Trophoblast cell (in vitro differentiated cells and primary cell): ENCODE data around the gene NPR3. TPM values are rescaled to one million over a fixed set of nuclear protein-coding genes. Genes with fewer than 3 reads are reported as not detected.
A peak's percentile ranks its signal among the peaks of the same experiment; 100 is the strongest.

Source experiments
- DNase-seq, 2 donors: peaks; one replicate each; pipeline ENCODE4 v3.0.0-alpha.2; 2016
- H2AFZ ChIP-seq: 2 replicates; pipeline ENCODE4 v1.6.1; 2013; ENCODE audit warnings: low read length, moderate library complexity, mild to moderate bottlenecking; ENCODE audit not compliant: insufficient read depth, poor library complexity
- H2AK5ac ChIP-seq: 2 replicates; pipeline ENCODE4 v1.6.1; 2013; ENCODE audit warnings: mild to moderate bottlenecking, low read length
- H2BK120ac ChIP-seq: 2 replicates; pipeline ENCODE4 v1.6.1; 2013; ENCODE audit warnings: low read length, mild to moderate bottlenecking, moderate library complexity; ENCODE audit not compliant: insufficient read depth, poor library complexity
- H2BK12ac ChIP-seq: 2 replicates; pipeline ENCODE4 v1.6.1; 2013; ENCODE audit warnings: mild to moderate bottlenecking, low read length, moderate library complexity
- H2BK5ac ChIP-seq: 2 replicates; pipeline ENCODE4 v1.6.1; 2013; ENCODE audit warnings: low read length, low read depth, moderate library complexity, mild to moderate bottlenecking; ENCODE audit not compliant: poor library complexity
- H3K14ac ChIP-seq: 2 replicates; pipeline ENCODE4 v1.6.1; 2013; ENCODE audit warnings: mild to moderate bottlenecking, low read length
- H3K18ac ChIP-seq: 2 replicates; pipeline ENCODE4 v1.6.1; 2013; ENCODE audit warnings: mild to moderate bottlenecking, low read length
- H3K23ac ChIP-seq: 2 replicates; pipeline ENCODE4 v1.6.1; 2013; ENCODE audit warnings: low read length
- H3K27ac ChIP-seq: 2 replicates; pipeline ENCODE4 v1.5.1; 2013; ENCODE audit warnings: low read depth, mild to moderate bottlenecking, inconsistent platforms, low read length, moderate library complexity
- H3K27me3 ChIP-seq: 2 replicates; pipeline ENCODE4 v1.6.1; 2013; ENCODE audit warnings: inconsistent platforms, mild to moderate bottlenecking, low read length, moderate library complexity; ENCODE audit not compliant: insufficient read depth
- H3K36me3 ChIP-seq, 2 experiments: 1 replicate in 1 of 2; 2 replicates in 1 of 2; pipeline ENCODE4 v1.6.1; 2013; ENCODE audit warnings: low read length in 2 of 2, mild to moderate bottlenecking in 2 of 2, moderate library complexity in 1 of 2; ENCODE audit not compliant: insufficient read depth in 2 of 2, control insufficient read depth in 1 of 2
- H3K4ac ChIP-seq: 2 replicates; pipeline ENCODE4 v1.6.1; 2013; ENCODE audit warnings: low read depth, mild to moderate bottlenecking, low read length, moderate library complexity
- H3K4me1 ChIP-seq, 2 experiments: 1 replicate in 1 of 2; 2 replicates in 1 of 2; pipeline ENCODE4 v1.6.1; 2013; ENCODE audit warnings: low read length in 2 of 2, mild to moderate bottlenecking in 2 of 2, moderate library complexity in 1 of 2; ENCODE audit not compliant: insufficient read depth in 2 of 2, control insufficient read depth in 1 of 2
- H3K4me2 ChIP-seq: 2 replicates; pipeline ENCODE4 v1.6.1; 2013; ENCODE audit warnings: inconsistent platforms, mild to moderate bottlenecking, low read length, moderate library complexity
- H3K4me3 ChIP-seq: 2 replicates; pipeline ENCODE4 v1.5.1; 2013; ENCODE audit warnings: mild to moderate bottlenecking, low read depth, low read length, inconsistent platforms
- H3K79me1 ChIP-seq: one replicate; pipeline ENCODE4 v1.6.1; 2013; ENCODE audit warnings: low read length
- H3K79me2 ChIP-seq: 2 replicates; pipeline ENCODE4 v1.6.1; 2013; ENCODE audit warnings: low read length, mild to moderate bottlenecking; ENCODE audit not compliant: control insufficient read depth, insufficient read depth, poor library complexity
- H3K9ac ChIP-seq: 2 replicates; pipeline ENCODE4 v1.6.1; 2013; ENCODE audit warnings: mild to moderate bottlenecking, low read length
- H3K9me3 ChIP-seq: 2 replicates; pipeline ENCODE4 v1.6.1; 2013; ENCODE audit warnings: low read depth, mild to moderate bottlenecking, control low read depth, inconsistent platforms, low read length; ENCODE audit not compliant: insufficient read depth
- H4K12ac ChIP-seq: 2 replicates; pipeline ENCODE4 v1.6.1; 2013; ENCODE audit warnings: low read depth, mild to moderate bottlenecking, low read length, moderate library complexity
- H4K8ac ChIP-seq: 2 replicates; pipeline ENCODE4 v1.6.1; 2013; ENCODE audit warnings: low read depth, mild to moderate bottlenecking, low read length, moderate library complexity
- H4K91ac ChIP-seq: one replicate; pipeline ENCODE4 v1.6.1; 2013; ENCODE audit warnings: low read depth, mild to moderate bottlenecking, low read length, moderate library complexity
- WGBS: extraction: QIAGEN DNeasy Blood & Tissue Kit; methylation state at CpG from one replicate; pipeline ENCODE4 v1.1.7; 2013; ENCODE audit warnings: missing lambda C conversion rate; ENCODE audit not compliant: insufficient read length, insufficient coverage; ENCODE audit errors: extremely low coverage; 5-methylcytosine and 5-hydroxymethylcytosine counted together
- polyA plus RNA-seq: library from polyadenylated mRNA; stranded (reverse); fragments of 200-250 nt; gene quantifications from 2 replicates; pipeline ENCODE4 v1.2.3, GENCODE V29; 2013

Gene NPR3, protein sequence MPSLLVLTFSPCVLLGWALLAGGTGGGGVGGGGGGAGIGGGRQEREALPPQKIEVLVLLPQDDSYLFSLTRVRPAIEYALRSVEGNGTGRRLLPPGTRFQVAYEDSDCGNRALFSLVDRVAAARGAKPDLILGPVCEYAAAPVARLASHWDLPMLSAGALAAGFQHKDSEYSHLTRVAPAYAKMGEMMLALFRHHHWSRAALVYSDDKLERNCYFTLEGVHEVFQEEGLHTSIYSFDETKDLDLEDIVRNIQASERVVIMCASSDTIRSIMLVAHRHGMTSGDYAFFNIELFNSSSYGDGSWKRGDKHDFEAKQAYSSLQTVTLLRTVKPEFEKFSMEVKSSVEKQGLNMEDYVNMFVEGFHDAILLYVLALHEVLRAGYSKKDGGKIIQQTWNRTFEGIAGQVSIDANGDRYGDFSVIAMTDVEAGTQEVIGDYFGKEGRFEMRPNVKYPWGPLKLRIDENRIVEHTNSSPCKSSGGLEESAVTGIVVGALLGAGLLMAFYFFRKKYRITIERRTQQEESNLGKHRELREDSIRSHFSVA
- polyA plus RNA-seq = 2.4 and 3.3 TPM in 2 replicates

- H2BK5ac ChIP-seq = no peak within 1 kb of the TSS
- H2BK12ac ChIP-seq = no peak within 1 kb of the TSS
- peaks cover 3% of the 10 kb centered on the region for H3K9me3 ChIP-seq
- peak within 1 kb of the TSS; percentile 60 for H3K4me3 ChIP-seq
- peaks cover 14 to 25% of the 10 kb centered on the region in 2 experiments for H3K4me1 ChIP-seq
- H3K23ac ChIP-seq = no peak within 1 kb of the TSS
- H3K9ac ChIP-seq = no peak within 1 kb of the TSS
- H3K79me1 ChIP-seq = no peaks in the 10 kb centered on the region
- no peaks in the 10 kb centered on the region for H3K36me3 ChIP-seq
- H2AFZ ChIP-seq = no peak within 1 kb of the TSS
- WGBS = no CpG with 5 or more reads among the region's 55 CpGs
- H4K8ac ChIP-seq = no peak within 1 kb of the TSS
- H3K27me3 ChIP-seq = peaks cover 49% of the 10 kb centered on the region
- no peak within 1 kb of the TSS for H3K4ac ChIP-seq
- no peak within 1 kb of the TSS for H4K91ac ChIP-seq
- no peak within 1 kb of the TSS for H3K14ac ChIP-seq
- no peaks in the 10 kb centered on the region for H3K79me2 ChIP-seq
- H3K27ac ChIP-seq = no peak within 1 kb of the TSS
- peak within 1 kb of the TSS; percentile 85 for H3K4me2 ChIP-seq
- no peak within 1 kb of the TSS for H4K12ac ChIP-seq
- H2AK5ac ChIP-seq = no peak within 1 kb of the TSS
- DNase-seq = peak in 1 of 2 donors; percentile 2
- no peak within 1 kb of the TSS for H2BK120ac ChIP-seq
- H3K18ac ChIP-seq = no peak within 1 kb of the TSS
These were observed at the start of gene NPR3 for GRCh38 chr5:32710550-32711361. Gene NPR3, plus strand, starts transcription at chr5:32711321. Its CDS starts 456 bp downstream, at chr5:32711777.

DNA sequence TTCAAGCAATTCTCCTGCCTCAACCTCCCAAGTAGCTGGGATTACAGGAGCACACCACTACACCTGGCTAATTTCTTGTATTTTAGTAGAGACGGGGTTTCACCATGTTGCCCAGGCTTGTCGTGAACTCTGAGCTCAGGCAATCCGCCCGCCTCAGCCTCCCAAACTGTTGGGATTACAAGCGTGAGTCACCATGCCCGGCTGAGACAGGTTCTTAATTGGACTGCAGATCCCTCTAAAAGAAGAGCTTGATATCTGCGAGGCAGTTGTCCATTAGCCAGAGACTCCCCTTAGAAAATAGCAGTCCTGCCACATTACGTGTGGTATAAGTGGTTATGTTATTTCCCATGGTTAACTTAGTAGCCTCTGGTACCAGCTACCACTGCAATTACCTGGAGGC, 46.6 kb upstream of the NPR3 start:
- H2BK120ac ChIP-seq = no peak overlapping the region
- no peak overlapping the region for H3K4me3 ChIP-seq
- H2AK5ac ChIP-seq = no peak overlapping the region
- H2BK5ac ChIP-seq = no peak overlapping the region
- H3K27ac ChIP-seq = no peak overlapping the region
- no peak overlapping the region for H3K14ac ChIP-seq
- H2AFZ ChIP-seq = no peak overlapping the region
- H3K79me2 ChIP-seq = no peaks in the 10 kb centered on the region
- H4K12ac ChIP-seq = no peak overlapping the region
- peaks cover 8% of the 10 kb centered on the region for H3K9me3 ChIP-seq
- H4K91ac ChIP-seq = no peak overlapping the region
- no peak for DNase-seq
- H2BK12ac ChIP-seq = no peak overlapping the region
- H3K27me3 ChIP-seq = no peaks in the 10 kb centered on the region
- H3K18ac ChIP-seq = no peak overlapping the region
- no peaks in the 10 kb centered on the region for H3K4me1 ChIP-seq
- no peak overlapping the region for H4K8ac ChIP-seq
- no peak overlapping the region for H3K4ac ChIP-seq
- no CpG with 5 or more reads among the region's 8 CpGs for WGBS
- H3K79me1 ChIP-seq = no peaks in the 10 kb centered on the region
- H3K36me3 ChIP-seq = no peaks in the 10 kb centered on the region
- H3K23ac ChIP-seq = no peak overlapping the region
- no peak overlapping the region for H3K9ac ChIP-seq
- H3K4me2 ChIP-seq = no peak overlapping the region

GRCh38 chr5:32668552-32668951, 42.6 kb upstream of the NPR3 start:
- no peak overlapping the region for H3K4me3 ChIP-seq
- no peak overlapping the region for H3K27ac ChIP-seq
- no peaks in the 10 kb centered on the region for H3K27me3 ChIP-seq
- H4K8ac ChIP-seq = no peak overlapping the region
- no peak overlapping the region for H2AK5ac ChIP-seq
- H3K23ac ChIP-seq = no peak overlapping the region
- H3K36me3 ChIP-seq = no peaks in the 10 kb centered on the region
- no peak overlapping the region for H4K91ac ChIP-seq
- peaks cover 8% of the 10 kb centered on the region for H3K9me3 ChIP-seq
- no peak overlapping the region for H3K14ac ChIP-seq
- no peak overlapping the region for H2BK120ac ChIP-seq
- no peaks in the 10 kb centered on the region for H3K4me1 ChIP-seq
- no peak overlapping the region for H4K12ac ChIP-seq
- H2AFZ ChIP-seq = no peak overlapping the region
- no peak overlapping the region for H3K18ac ChIP-seq
- H3K4me2 ChIP-seq = no peak overlapping the region
- no peak overlapping the region for H2BK12ac ChIP-seq
- WGBS = no CpG with 5 or more reads among the region's 11 CpGs
- no peak overlapping the region for H2BK5ac ChIP-seq
- no peak overlapping the region for H3K4ac ChIP-seq
- no peak for DNase-seq
- no peaks in the 10 kb centered on the region for H3K79me2 ChIP-seq
- H3K9ac ChIP-seq = no peak overlapping the region
- H3K79me1 ChIP-seq = no peaks in the 10 kb centered on the region

DNA sequence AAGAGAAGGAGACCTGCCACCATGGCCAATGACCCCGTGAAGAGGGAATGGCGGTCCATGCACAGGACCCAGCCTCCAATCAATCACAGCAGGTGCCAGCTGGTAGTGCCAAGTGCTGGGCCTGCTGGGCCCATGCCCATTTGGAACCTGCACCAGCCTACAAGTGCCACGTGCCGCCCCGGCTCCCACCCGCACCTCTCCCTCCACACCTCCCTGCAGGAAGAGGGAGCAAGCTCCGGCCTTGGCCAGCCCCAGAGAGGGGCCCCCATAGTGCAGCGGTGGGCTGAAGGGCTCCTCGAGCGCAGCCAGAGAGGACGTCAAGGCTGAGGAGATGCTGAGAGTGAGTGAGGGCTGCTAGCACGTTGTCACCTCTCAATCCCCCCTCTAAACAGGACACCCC, 37.8 kb upstream of the NPR3 start:
- Histone ChIP-seq H3K36me3 (no peaks in the 10 kb centered on the region), H2BK120ac (no peak overlapping the region), H2BK12ac (no peak overlapping the region), H4K91ac (no peak overlapping the region), H4K12ac (no peak overlapping the region), H3K27me3 (no peaks in the 10 kb centered on the region), H2AFZ (no peak overlapping the region), H3K4me2 (no peak overlapping the region), H3K79me1 (no peaks in the 10 kb centered on the region), H3K4me3 (no peak overlapping the region), H3K18ac (no peak overlapping the region), H3K23ac (no peak overlapping the region), H2BK5ac (no peak overlapping the region), H3K4me1 (no peaks in the 10 kb centered on the region), H3K9ac (no peak overlapping the region), H3K27ac (no peak overlapping the region), H3K4ac (no peak overlapping the region), H4K8ac (no peak overlapping the region), H3K79me2 (no peaks in the 10 kb centered on the region), H3K9me3 (peaks cover 8% of the 10 kb centered on the region), H3K14ac (no peak overlapping the region), H2AK5ac (no peak overlapping the region)
- DNase-seq = no peak
- WGBS = no CpG with 5 or more reads among the region's 12 CpGs
